Measurements from ENCODE around the gene KPNA6.

GRCh38 chr1:32170991-32171390 lies 63.1 kb downstream of the KPNA6 start:
- TF ChIP-seq CTCF (IDR thresholded peaks at IDR 0.05; ENCODE audit: borderline replicate concordance, extremely low read depth, low read length, poor library complexity, severe bottlenecking) (no peak), EZH2 (IDR thresholded peaks at IDR 0.05; ENCODE audit: borderline replicate concordance, low read depth, low read length, severe bottlenecking) (no peak)
